Activated CD8-positive, alpha-beta memory T cell treated with anti-CD3 and anti-CD28 coated beads for 24 hours (primary cell): ENCODE data around the gene KPNA2.
"Not testable (repeated sequence)": the region's sequence is repeated elsewhere in the genome, so short reads cannot be mapped to it uniquely, and the experiment has no call there.

ENCODE experiments used
- DNase-seq: peaks from one replicate; pipeline ENCODE4 v3.0.0-alpha.2; 2020

Gene KPNA2

DNA sequence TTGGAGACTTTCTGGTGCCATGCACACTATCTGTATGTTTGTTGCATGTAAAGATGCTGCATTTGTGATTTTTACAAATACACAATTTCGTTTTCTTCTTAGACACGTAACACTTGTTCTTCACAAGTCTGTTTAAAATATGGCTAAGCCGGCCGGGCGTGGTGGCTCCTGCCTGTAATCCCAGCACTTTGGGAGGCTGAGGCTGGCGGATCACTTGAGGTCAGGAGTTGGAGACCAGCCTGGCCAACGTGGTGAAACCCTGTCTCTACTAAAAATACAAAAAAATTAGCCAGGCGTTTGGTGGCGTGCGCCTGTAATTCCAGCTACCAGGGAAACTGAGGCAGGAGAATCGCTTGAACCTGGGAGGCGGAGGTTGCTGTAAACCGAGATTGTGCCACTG lies 14.7 kb upstream of the KPNA2 start:
- not testable (repeated sequence) for DNase-seq

DNA sequence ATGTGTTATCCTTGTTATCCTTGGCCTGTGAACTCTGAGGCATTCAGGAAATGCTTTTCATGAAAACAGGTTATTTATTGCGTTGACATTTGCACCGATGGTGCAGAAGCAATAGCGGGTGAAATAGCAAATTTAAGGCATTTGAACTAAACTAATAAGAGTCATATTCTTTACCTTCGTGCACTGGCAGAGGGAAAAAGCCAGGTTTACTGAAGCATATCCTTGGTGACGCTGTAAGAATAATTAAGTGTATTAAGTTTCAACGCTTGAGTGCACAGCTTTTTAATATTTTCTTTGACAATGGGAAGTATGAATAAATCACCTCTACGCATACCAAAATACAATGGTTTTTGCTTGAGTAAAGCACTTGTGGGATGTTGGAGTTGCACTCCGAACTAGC lies 13.6 kb upstream of the KPNA2 start:
- DNase-seq = no peak

- DNase-seq = not testable (repeated sequence)
These were observed 13.0 kb upstream of the KPNA2 start for GRCh38 chr17:68022547-68022946.

DNA sequence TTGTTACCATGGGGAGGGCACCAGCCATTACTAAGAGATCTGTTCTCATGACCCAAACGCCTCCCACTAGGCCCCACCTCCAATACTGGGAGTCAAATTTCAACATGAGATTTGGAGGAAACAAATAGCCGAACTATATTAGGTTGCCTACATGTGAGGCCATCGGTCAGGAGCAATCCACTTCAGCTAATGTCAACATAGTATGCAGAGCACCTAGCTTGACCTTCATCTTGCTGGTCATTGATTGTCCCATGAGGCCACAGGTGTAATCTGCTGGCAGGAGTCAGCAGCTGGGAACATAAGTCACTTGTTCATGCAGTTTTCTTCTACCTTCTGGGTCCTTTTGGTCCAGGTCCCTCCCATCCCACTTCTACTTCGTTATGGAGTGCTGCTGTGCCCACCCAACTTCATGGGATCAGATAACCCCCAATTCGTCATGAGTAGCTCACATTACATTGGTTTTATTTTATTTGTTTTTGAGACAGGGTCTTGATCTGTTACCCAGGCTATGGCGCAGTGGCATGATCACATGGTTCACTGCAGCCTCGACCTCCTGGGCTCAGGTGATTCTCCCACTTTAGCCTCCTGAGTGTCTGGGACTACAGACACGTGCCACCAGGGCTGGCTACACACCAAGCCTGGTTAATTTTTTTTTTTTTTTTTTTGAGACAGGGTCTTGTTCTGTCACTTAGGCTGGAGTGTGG lies 5.9 kb upstream of the KPNA2 start:
- DNase-seq = no peak

GRCh38 chr17:68033636-68034451 lies 1.7 kb upstream of the KPNA2 start:
- no peak for DNase-seq

DNA sequence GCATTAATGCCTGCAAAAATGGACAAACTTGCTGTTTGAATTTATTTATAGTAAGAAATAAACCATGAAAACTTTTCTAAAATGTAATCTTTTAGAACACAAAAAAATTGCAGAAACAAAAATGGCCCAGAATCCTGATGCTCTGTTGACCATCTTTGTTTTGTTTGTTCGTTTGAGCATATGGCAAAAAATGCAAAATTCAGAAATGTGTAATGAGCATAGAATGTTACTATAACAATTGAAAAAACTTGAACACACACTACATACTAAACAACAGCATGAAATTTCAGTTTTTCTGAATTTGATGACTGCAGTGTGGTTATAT lies 1.1 kb upstream of the KPNA2 start:
- no peak for DNase-seq

- peak; percentile 91 for DNase-seq
These were observed 408 bp upstream of the KPNA2 start for GRCh38 chr17:68035131-68035522.

GRCh38 chr17:68036304-68037147 lies 991 bp downstream of the KPNA2 start:
- no peak for DNase-seq

DNA sequence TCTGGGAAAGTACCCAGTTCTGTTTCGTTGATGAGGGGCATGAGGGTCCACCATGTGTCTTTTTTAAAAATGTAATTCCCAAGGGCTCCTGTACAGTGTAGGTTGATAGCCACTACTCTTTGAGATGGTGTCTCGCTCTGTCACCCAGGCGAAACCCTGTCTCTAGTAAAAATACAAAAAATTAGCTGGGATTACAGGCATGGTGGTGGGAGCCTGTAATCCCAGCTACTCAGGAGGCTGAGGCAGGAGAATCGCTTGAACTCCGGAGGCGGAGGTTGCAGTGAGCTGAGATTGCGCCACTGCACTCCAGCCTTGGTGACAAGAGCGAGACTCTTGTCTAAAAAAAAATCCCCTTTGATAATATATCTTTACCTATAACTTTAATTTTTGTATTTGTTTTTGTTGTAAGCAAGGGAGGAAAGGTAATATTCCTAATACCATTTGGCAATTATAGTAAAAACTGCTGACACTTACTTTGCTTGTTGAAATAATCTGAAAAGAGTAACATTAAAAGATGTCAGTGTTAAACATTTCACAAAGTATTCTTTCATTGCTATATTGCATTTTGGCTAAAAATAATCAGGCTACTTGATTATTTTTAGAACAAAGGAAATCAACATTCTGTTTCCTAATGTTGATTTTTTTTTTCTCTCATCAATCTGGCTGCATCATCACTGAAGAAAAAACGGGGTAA lies 11.8 kb downstream of the KPNA2 start:
- no peak for DNase-seq

GRCh38 chr17:68047890-68048542 lies 12.5 kb downstream of the KPNA2 start:
- not testable (repeated sequence) for DNase-seq

DNA sequence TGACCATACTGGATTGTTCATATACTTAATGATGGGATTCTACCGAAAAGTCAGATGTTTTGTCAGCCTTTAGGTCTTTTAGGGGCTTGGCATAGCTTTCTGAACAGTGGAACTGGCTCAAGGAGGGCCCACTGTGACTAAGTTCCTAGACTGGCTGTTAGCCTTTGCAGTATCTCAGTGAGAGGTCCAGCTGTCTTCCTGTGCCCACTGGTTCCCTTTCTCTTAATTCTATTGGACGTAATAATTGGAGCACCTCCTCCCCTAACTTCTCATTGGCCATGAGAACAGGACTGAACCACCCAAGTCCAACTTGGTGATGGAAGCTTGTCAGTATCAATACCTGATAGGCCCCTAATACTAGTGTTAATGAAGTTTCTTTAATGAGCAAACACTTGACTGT lies 13.5 kb downstream of the KPNA2 start:
- DNase-seq = no peak

DNA sequence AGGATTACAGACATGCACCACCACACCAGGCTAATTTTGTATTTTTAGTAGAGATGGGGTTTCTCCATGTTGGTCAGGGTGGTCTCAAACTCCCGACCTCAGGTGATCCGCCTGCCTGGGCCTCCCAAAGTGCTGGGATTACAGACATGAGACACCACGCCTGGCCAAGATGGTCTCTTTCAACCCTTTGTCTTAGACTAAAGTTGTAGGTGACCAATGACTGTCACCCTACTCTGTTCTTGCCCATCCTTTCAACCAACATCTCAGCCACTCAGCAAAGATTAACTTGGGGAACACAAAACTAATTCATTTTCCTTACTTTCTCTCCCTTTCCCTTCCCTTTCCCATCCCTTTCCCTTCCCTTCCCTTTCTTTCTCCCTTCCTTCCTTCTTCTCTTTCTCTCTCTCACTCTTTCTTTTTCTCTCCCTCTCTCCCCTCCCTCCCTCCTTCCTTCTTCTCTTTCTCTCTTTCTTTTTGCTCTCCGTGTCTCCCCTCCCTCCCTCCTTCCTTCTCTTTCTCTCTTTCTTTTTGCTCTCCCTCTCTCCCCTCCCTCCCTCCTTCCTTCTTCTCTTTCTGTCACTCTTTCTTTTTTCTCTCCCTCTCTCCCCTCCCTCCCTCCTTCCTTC lies 14.4 kb downstream of the KPNA2 start:
- not testable (repeated sequence) for DNase-seq

DNA sequence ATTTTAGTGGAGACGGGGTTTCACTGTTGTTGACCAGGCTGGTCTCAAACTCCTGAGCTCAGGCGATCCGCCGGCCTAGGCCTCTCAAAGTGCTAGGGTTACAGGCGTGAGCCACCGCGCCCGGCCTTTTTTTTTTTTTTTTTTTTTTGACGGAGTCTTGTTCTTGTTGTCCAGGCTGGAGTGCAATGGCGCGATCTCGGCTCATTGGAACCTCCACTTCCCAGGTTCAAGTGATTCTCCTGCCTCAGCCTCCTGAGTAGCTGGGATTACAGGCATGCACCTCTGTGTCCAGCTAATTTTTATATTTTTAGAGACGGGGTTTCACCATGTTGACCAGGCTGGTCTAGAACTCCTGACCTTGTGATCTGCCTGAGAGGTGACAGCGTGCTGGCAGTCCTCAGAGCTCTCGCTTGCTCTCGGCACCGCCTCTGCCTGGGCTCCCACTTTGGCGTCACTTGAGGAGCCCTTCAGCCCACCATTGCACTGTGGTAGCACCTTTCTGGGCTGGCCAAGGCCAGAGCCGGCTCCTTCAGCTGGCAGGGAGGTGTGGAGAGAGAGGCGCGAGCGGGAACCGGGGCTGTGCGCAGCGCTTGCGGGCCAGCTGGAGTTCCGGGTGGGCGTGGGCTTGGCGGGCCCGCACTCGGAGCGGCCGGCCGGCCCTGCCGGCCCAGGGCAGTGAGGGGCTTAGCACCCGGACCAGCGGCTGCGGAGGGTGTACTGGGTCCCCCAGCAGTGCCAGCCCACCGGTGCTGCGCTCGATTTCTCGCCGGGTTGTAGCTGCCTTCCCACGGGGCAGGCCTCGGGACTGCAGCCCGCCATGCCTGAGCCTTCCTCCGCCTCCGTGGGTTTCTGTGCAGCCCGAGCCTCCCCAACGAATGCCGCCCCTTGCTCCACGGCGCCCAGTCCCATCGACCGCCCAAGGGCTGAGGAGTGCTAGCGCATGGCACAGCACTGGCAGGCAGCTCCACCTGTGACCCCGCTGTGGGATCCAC lies 16.1 kb downstream of the KPNA2 start:
- not testable (repeated sequence) for DNase-seq

DNA sequence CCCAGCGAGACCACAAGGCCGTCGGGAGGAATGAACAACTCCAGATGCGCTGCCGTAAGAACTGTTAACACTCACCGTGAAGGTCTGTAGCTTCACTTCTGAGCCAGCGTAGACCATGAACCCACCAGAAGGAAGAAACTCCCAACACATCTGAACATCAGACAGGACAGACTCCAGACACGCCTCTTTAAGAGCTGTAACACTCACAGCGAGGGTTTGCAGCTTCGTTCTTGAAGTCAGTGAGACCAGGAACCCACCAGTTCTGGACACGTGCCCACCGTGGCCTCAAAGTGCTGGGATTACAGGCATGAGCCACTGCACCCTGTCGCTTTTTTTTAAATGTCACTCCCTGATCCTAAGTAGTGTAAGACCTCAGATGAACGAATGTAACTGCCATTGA lies 17.3 kb downstream of the KPNA2 start:
- no peak for DNase-seq

DNA sequence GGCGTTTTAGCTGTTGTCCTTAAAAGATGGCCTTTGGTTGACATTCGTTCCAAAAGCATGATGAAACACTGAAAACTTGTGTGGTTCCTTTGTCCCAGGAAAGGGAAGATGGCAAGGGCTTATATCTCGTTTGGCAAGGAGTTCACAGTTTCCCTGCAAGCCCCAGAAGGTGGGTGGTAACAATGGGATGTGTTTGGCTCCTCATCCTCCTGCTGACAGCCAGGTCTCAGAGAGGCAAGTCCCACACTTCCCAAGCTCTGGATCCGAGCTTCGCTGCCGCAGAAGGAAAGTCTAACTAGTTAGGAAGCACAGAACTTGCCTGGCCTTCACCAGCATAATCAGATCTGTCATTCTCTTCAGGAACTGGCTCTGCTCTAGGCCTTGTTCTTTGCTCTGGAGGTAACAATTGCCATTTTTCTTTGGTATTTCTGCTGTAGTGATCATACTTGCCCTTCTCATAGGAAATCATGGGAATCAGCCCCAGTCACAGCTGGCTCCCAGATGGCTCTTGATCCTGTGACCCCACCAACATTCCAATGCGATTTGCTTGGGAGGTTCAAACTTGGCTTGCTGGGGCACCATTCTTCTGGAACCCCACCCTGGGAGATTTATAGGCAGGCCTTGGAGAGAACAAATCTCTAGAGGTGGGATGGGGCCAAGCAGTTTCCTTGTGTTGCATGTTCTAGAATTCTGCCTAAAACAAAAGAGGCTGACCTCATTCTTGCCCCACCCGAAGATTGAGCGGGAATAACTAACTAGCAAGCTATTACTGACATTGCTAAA lies 17.9 kb downstream of the KPNA2 start:
- DNase-seq = no peak

GRCh38 chr17:68054296-68054900 lies 18.9 kb downstream of the KPNA2 start:
- DNase-seq = no peak

DNA sequence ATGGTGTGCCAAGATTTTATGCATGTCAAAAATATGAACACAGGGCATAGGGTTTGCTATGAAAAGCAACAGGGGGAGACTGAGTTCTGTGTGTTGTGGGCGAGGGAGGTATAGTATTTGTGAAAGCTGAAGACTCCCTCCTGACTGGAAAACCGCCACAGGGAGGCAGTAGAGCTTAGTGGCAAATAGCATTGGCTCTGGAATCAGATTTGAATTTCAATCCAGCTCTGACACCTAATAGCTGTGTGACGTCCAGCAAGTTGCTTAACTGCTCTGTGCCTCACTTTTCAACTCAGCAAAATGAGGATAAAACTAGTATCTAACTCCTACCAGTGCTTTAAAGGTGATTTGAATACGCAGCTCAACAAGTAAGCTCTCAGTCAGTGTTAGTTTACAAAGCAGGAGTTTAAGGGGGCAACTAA lies 22.0 kb downstream of the KPNA2 start:
- peak; percentile 65 for DNase-seq

DNA sequence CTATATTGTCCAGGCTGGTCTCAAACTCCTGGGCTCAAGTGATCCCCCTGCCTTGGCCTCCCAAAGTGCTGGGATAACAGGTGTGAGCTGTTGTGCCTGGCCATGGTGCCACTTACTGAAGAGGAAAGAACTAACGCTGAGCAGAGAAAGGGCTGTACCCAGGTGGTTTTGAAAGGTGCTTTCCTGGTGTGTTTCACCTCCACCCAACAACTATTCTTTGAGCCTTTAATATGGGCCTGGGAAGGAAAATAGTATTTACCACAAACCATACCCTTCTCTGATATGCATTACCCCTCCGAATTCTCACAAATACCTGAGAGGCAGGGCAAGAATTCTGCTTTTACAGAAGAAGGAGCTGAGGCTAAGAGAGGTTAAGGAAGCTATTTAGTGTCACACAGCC lies 24.8 kb downstream of the KPNA2 start:
- DNase-seq = no peak
